T-helper 2 cell treated with Interferon-gamma antibody and Interleukin-4, amounts not matched to agents 100 ng/mL and 5 ng/mL, for 36 hours (primary cell): ENCODE results near the gene FAM149B1. TPM values are rescaled to one million over a fixed set of nuclear protein-coding genes. Genes with fewer than 3 reads are reported as not detected.

Experiments used
- intact Hi-C: fragments of 100-400 bp; cut with micrococcal nuclease; formaldehyde crosslinking; loops from one replicate; pipeline ENCODE4 v1.15.1; 2023
- total RNA-seq: library from RNA; stranded (reverse); gene quantifications from 2 replicates; pipeline ENCODE4 v1.2.3, GENCODE V29; 2022

Gene FAM149B1
- total RNA-seq, 1 donor from 2014 or later, result 14.1 TPM

- intact Hi-C loops, result no loop called here
Observed at GRCh38 chr10:73172867-73173266, 4.9 kb downstream of the FAM149B1 start.

GRCh38 chr10:73174148-73174925 lies 6.4 kb downstream of the FAM149B1 start:
- intact Hi-C loops, result no loop called here

GRCh38 chr10:73182568-73182967 lies 14.6 kb downstream of the FAM149B1 start:
- intact Hi-C loops, result no loop called here

- intact Hi-C loops, result no loop called here
Observed at GRCh38 chr10:73183667-73184281, 15.9 kb downstream of the FAM149B1 start.

GRCh38 chr10:73186266-73186665 lies 18.3 kb downstream of the FAM149B1 start:
- intact Hi-C loops, result no loop called here

GRCh38 chr10:73190188-73190587 lies 22.3 kb downstream of the FAM149B1 start:
- intact Hi-C loops, result no loop called here

- intact Hi-C loops, result no loop called here
Observed at GRCh38 chr10:73205081-73205480, 37.2 kb downstream of the FAM149B1 start.

- intact Hi-C loops, result no loop called here
Observed at GRCh38 chr10:73205890-73206289, 38.0 kb downstream of the FAM149B1 start.

- intact Hi-C loops, result no loop called here
Observed at GRCh38 chr10:73206385-73206784, 38.5 kb downstream of the FAM149B1 start.

- intact Hi-C loops, result no loop called here
Observed at GRCh38 chr10:73207883-73208282, 40.0 kb downstream of the FAM149B1 start.

GRCh38 chr10:73209705-73210104 lies 41.8 kb downstream of the FAM149B1 start:
- intact Hi-C loops, result no loop called here

- intact Hi-C loops, result no loop called here
Observed at GRCh38 chr10:73210395-73211105, 42.6 kb downstream of the FAM149B1 start.

GRCh38 chr10:73211106-73211811 lies 43.3 kb downstream of the FAM149B1 start:
- intact Hi-C loops, result no loop called here

- intact Hi-C loops, result no loop called here
Observed at GRCh38 chr10:73215749-73216148, 47.8 kb downstream of the FAM149B1 start.

GRCh38 chr10:73217628-73218027 lies 49.7 kb downstream of the FAM149B1 start:
- intact Hi-C loops, result no loop called here

- intact Hi-C loops, result no loop called here
Observed at GRCh38 chr10:73218431-73219191, 50.7 kb downstream of the FAM149B1 start.

- intact Hi-C loops, result no loop called here
Observed at GRCh38 chr10:73219384-73219783, 51.5 kb downstream of the FAM149B1 start.

GRCh38 chr10:73220989-73221388 lies 53.1 kb downstream of the FAM149B1 start:
- intact Hi-C loops, result no loop called here

GRCh38 chr10:73225518-73225917 lies 57.6 kb downstream of the FAM149B1 start:
- intact Hi-C loops, result no loop called here

- intact Hi-C loops, result no loop called here
Observed at GRCh38 chr10:73226663-73227062, 58.7 kb downstream of the FAM149B1 start.

GRCh38 chr10:73228247-73228646 lies 60.3 kb downstream of the FAM149B1 start:
- intact Hi-C loops, result no loop called here
